Prostate gland (tissue), 2 donors: ENCODE data around the gene MYLK.

ENCODE experiments used
- CTCF ChIP-seq, 4 experiments: fragments of 200-600 bp in 2 of 4; fragments of 450-650 bp in 2 of 4; sonication (generic) in 2 of 4; IDR thresholded peaks; 1 replicate in 3 of 4; 2 replicates in 1 of 4; pipeline ENCODE4 v1.5.1; 2016 to 2019; ENCODE audit warnings: antibody characterized with exemption in 4 of 4, mild to moderate bottlenecking in 2 of 4, moderate library complexity in 2 of 4
- POLR2A ChIP-seq: fragments of 450-650 bp; IDR thresholded peaks from one replicate; pipeline ENCODE4 v1.6.1; 2016; ENCODE audit warnings: antibody characterized with exemption, mild to moderate bottlenecking
- POLR2AphosphoS5 ChIP-seq: sonication (generic); formaldehyde crosslinking; IDR thresholded peaks from one replicate; pipeline ENCODE4 v1.6.1; 2017; ENCODE audit warnings: antibody characterized with exemption

DNA sequence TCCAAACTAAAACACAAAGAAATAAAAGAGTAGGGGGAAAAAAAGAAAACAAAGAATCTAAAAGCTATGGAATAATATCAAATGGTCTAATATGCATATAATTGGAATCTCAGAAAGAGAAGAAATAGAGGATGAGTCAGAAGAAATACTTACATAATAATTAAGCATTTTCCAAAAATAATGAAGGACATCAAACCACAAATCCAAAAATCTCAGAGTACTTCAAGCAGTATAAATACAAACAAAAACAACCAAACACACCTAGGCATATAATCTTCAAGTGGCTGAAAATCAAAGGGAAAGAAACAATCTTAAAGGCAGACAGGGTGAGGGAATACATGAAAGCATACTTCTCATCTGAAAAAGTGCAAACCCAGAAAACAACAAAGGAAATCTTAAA is 46.3 kb downstream of the MYLK start:
- TF ChIP-seq CTCF (IDR thresholded peaks at IDR 0.05) (no peak), POLR2A (no peak), POLR2AphosphoS5 (no peak)
